Activated naive CD4-positive, alpha-beta T cell treated with anti-CD3 and anti-CD28 coated beads, Interleukin-2, amount 50 U/mL, for 24 hours (primary cell): ENCODE results near the gene FBXO17.

Source experiments
- H3K27ac Mint-ChIP-seq: one replicate; pipeline ENCODE4 v1.8.0; 2021; ENCODE audit warnings: mild to moderate bottlenecking, mixed read lengths
- H3K27me3 Mint-ChIP-seq: one replicate; pipeline ENCODE4 v1.8.0; 2021; ENCODE audit warnings: mixed read lengths
- H3K36me3 Mint-ChIP-seq: one replicate; pipeline ENCODE4 v1.8.0; 2021; ENCODE audit warnings: mixed read lengths
- H3K4me1 Mint-ChIP-seq: one replicate; pipeline ENCODE4 v1.8.0; 2021; ENCODE audit warnings: mixed read lengths
- H3K4me3 Mint-ChIP-seq: one replicate; pipeline ENCODE4 v1.8.0; 2021; ENCODE audit warnings: mild to moderate bottlenecking, mixed read lengths
- H3K9me3 Mint-ChIP-seq: one replicate; pipeline ENCODE4 v1.8.0; 2021; ENCODE audit warnings: mixed read lengths

FBXO17 gene

GRCh38 chr19:38939957-38940356 lies 35.6 kb downstream of the FBXO17 start:
- Mint-ChIP-seq H3K27ac (no peak overlapping the region), H3K27me3 (peaks cover 1% of the 10 kb centered on the region), H3K4me1 (peaks cover 9% of the 10 kb centered on the region), H3K4me3 (no peak overlapping the region), H3K9me3 (no peaks in the 10 kb centered on the region), H3K36me3 (peaks cover 7% of the 10 kb centered on the region)

GRCh38 chr19:38933544-38933943 lies 42.0 kb downstream of the FBXO17 start:
- Mint-ChIP-seq H3K27me3 (no peaks in the 10 kb centered on the region), H3K4me1 (peaks cover 29% of the 10 kb centered on the region), H3K27ac (no peak overlapping the region), H3K9me3 (no peaks in the 10 kb centered on the region), H3K36me3 (peaks cover 16% of the 10 kb centered on the region), H3K4me3 (peak overlapping the region; percentile 42)

- Mint-ChIP-seq H3K4me3 (peak overlapping the region; percentile 69), H3K27ac (no peak overlapping the region), H3K27me3 (no peaks in the 10 kb centered on the region), H3K9me3 (no peaks in the 10 kb centered on the region), H3K4me1 (peaks cover 31% of the 10 kb centered on the region), H3K36me3 (peaks cover 17% of the 10 kb centered on the region)
Measured at GRCh38 chr19:38932425-38933179, 42.9 kb downstream of the FBXO17 start.

GRCh38 chr19:38931521-38931793 lies 44.1 kb downstream of the FBXO17 start:
- peaks cover 17% of the 10 kb centered on the region for H3K36me3 Mint-ChIP-seq
- peaks cover 31% of the 10 kb centered on the region for H3K4me1 Mint-ChIP-seq
- H3K27me3 Mint-ChIP-seq, result no peaks in the 10 kb centered on the region

GRCh38 chr19:38930776-38931520 lies 44.6 kb downstream of the FBXO17 start, which contains the start of gene MRPS12:
Gene MRPS12 (plus strand): TSS chr19:38930944. CDS start chr19:38931295, 351 bp downstream.
- no peaks in the 10 kb centered on the region for H3K9me3 Mint-ChIP-seq
- H3K36me3 Mint-ChIP-seq, result peaks cover 17% of the 10 kb centered on the region
- peak within 1 kb of the TSS; percentile 95 for H3K27ac Mint-ChIP-seq
- H3K27me3 Mint-ChIP-seq, result no peaks in the 10 kb centered on the region
- peaks cover 31% of the 10 kb centered on the region for H3K4me1 Mint-ChIP-seq
- peak within 1 kb of the TSS; percentile 99 for H3K4me3 Mint-ChIP-seq

More at GRCh38 chr19:38931521-38931793, 44.1 kb downstream of the FBXO17 start:
- H3K27ac Mint-ChIP-seq, result peak overlapping the region; percentile 95
- peak overlapping the region; percentile 99 for H3K4me3 Mint-ChIP-seq
- H3K9me3 Mint-ChIP-seq, result no peaks in the 10 kb centered on the region

- Mint-ChIP-seq H3K36me3 (peaks cover 11% of the 10 kb centered on the region), H3K4me1 (peaks cover 31% of the 10 kb centered on the region), H3K9me3 (no peaks in the 10 kb centered on the region), H3K27me3 (no peaks in the 10 kb centered on the region), H3K27ac (peak within 1 kb of the TSS; percentile 95), H3K4me3 (peak within 1 kb of the TSS; percentile 99)
Measured at GRCh38 chr19:38929929-38930775, 45.4 kb downstream of the FBXO17 start, which contains the start of gene SARS2. Gene SARS2 (minus strand): TSS chr19:38930763. CDS start chr19:38930736, 27 bp downstream.

GRCh38 chr19:38928391-38929001 lies 47.0 kb downstream of the FBXO17 start:
- Mint-ChIP-seq H3K9me3 (no peaks in the 10 kb centered on the region), H3K27me3 (no peaks in the 10 kb centered on the region), H3K27ac (no peak overlapping the region), H3K36me3 (peaks cover 4% of the 10 kb centered on the region), H3K4me3 (peak overlapping the region; percentile 99), H3K4me1 (peaks cover 29% of the 10 kb centered on the region)

GRCh38 chr19:38924388-38924787 lies 51.2 kb downstream of the FBXO17 start:
- peaks cover 5% of the 10 kb centered on the region for H3K4me1 Mint-ChIP-seq
- no peaks in the 10 kb centered on the region for H3K27me3 Mint-ChIP-seq
- H3K4me3 Mint-ChIP-seq, result no peak overlapping the region
- H3K36me3 Mint-ChIP-seq, result peaks cover 7% of the 10 kb centered on the region
- H3K9me3 Mint-ChIP-seq, result no peaks in the 10 kb centered on the region
- H3K27ac Mint-ChIP-seq, result no peak overlapping the region

- no peaks in the 10 kb centered on the region for H3K27me3 Mint-ChIP-seq
- no peaks in the 10 kb centered on the region for H3K4me1 Mint-ChIP-seq
- no peaks in the 10 kb centered on the region for H3K9me3 Mint-ChIP-seq
- peaks cover 5% of the 10 kb centered on the region for H3K36me3 Mint-ChIP-seq
- H3K4me3 Mint-ChIP-seq, result no peak overlapping the region
- no peak overlapping the region for H3K27ac Mint-ChIP-seq
Measured at GRCh38 chr19:38922482-38922881, 53.1 kb downstream of the FBXO17 start.

- no peaks in the 10 kb centered on the region for H3K4me1 Mint-ChIP-seq
- peaks cover 5% of the 10 kb centered on the region for H3K36me3 Mint-ChIP-seq
- no peaks in the 10 kb centered on the region for H3K9me3 Mint-ChIP-seq
- H3K4me3 Mint-ChIP-seq, result no peak overlapping the region
- no peaks in the 10 kb centered on the region for H3K27me3 Mint-ChIP-seq
- H3K27ac Mint-ChIP-seq, result no peak overlapping the region
Measured at GRCh38 chr19:38921420-38922274, 53.9 kb downstream of the FBXO17 start.

GRCh38 chr19:38920602-38921419 lies 54.7 kb downstream of the FBXO17 start:
- Mint-ChIP-seq H3K27ac (no peak overlapping the region), H3K4me1 (no peaks in the 10 kb centered on the region), H3K36me3 (peaks cover 5% of the 10 kb centered on the region), H3K9me3 (no peaks in the 10 kb centered on the region), H3K27me3 (no peaks in the 10 kb centered on the region), H3K4me3 (no peak overlapping the region)

GRCh38 chr19:38919837-38920601 lies 55.5 kb downstream of the FBXO17 start:
- Mint-ChIP-seq H3K4me3 (no peak overlapping the region), H3K27me3 (no peaks in the 10 kb centered on the region), H3K27ac (no peak overlapping the region), H3K9me3 (no peaks in the 10 kb centered on the region), H3K36me3 (peaks cover 5% of the 10 kb centered on the region), H3K4me1 (no peaks in the 10 kb centered on the region)

GRCh38 chr19:38918526-38918925 lies 57.0 kb downstream of the FBXO17 start:
- H3K27ac Mint-ChIP-seq, result no peak overlapping the region
- no peaks in the 10 kb centered on the region for H3K27me3 Mint-ChIP-seq
- H3K36me3 Mint-ChIP-seq, result peaks cover 8% of the 10 kb centered on the region
- no peaks in the 10 kb centered on the region for H3K9me3 Mint-ChIP-seq
- H3K4me1 Mint-ChIP-seq, result no peaks in the 10 kb centered on the region
- no peak overlapping the region for H3K4me3 Mint-ChIP-seq
